Stimulated activated CD8-positive, alpha-beta memory T cell treated with anti-CD3 and anti-CD28 coated beads, Interleukin-15, amount 100 ng/mL, for 1 hour (primary cell): ENCODE results near the gene LRRC8C.

Experiments
- DNase-seq: peaks from one replicate; pipeline ENCODE4 v3.0.0-alpha.2; 2020; ENCODE audit warnings: low read depth

The LRRC8C gene

DNA sequence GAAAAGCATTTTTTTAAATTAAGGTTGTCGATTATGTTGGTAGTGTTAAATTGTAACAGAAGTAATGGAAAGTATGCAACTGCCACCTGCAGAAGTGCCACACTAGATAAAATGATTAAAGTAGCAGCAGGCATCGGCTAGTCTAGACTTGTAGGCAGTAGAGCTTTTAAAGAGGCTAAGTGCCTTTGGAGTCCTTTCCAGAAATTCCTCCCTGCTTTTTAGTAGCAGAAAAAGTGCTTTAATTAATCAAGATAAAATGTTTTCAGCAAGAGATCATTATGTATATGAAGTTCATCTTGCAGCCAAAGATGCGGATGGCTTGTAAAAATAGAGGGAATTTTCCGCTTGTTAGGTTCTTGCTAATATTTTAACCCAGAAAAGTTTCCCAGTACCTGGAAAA, 100.8 kb downstream of the LRRC8C start:
- no peak for DNase-seq

DNA sequence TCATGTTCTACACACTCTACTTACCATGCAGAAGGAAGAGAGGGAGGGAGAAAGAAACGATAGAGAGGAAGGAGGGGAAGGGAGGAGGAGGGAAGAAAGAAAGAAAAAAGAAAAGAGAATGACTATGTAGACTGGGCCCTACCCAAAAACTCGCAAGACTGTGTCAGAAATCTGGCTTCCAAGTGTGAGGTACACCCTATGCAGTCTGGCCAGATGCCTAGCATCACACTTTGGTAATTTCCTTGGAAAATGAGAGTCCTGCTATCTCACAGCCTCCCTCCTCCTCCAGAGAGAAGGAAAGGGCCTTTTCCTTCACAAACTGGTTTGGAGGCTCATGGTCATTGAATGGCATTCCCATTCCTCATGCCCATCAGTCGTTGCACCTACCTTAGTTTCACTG, 101.5 kb downstream of the LRRC8C start:
- DNase-seq = no peak

DNA sequence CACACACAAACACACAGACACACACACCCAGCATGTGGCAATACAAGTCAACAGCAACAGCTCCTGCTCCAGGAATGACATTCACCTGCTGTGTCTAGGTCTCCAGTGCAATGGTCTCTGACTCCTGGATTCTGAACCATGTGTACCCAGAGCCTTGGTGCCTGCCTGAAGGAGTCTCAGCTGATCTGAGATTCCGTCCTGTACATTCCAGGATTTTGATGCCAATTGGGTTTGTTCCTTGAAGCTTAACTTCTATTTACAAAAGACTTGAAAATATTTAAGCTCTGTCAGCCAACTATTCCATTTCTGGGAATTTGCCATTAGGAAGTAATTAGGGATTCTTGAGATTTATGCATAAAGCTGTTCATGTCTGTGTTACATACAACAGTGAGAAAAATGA, 102.6 kb downstream of the LRRC8C start:
- no peak for DNase-seq

DNA sequence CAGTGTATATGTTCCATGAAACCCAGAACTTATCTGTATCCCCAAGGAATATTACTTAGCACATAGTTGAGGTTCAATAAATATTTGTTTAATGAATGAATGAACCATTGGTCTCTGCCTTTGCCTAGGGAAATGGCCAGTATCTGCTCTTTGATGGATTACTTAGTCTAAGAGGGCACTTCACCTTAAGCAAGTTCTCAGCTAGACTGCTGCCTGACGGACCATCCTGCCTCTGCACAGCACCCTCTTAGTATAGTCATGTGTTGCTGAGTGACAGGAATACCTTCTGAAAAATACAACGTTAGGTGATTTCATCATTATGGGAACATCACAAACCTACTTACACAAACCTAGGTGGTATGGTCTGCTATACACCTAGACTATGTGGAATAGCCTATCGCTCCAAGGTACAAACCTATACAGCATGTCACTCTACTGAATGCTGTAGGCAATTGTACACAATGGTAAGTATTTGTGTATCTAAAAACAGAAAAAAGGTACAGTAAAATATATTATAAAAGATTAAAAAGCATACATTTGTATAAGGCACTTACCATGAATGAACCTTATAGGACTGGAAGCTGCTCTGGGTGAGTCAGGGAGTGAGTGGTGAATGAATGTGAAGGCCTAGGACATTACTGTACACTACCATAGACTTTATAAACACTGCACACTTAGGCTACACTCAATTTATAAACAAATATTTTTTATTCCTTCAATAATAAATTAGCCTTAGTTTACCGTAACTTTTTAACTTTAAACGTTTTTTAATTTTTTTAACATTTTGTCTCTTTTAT, 104.2 kb downstream of the LRRC8C start:
- no peak for DNase-seq

DNA sequence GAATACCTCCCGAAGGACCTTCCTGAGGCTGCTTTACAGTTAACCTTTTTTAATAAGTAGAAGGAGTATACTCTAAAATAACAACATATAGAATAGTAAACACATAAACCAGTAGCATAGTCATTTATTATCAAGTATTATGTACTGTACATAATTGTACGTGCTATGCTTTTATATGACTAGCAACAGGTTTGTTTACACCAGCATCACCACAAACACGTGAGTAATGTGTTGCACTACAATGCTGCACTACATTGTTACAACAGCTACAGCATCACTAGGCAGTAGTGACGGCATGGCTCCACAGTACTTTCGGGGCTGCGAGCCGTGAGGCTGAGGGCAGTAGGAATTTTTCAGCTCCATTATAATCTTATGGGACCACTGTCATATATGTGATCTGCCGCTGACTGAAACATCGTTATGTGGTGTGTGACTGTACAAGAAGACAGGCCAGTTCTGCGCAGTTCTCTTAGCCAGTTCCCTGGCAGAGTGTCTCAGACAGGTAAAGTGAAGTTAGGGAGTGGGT, 105.1 kb downstream of the LRRC8C start:
- DNase-seq = no peak

DNA sequence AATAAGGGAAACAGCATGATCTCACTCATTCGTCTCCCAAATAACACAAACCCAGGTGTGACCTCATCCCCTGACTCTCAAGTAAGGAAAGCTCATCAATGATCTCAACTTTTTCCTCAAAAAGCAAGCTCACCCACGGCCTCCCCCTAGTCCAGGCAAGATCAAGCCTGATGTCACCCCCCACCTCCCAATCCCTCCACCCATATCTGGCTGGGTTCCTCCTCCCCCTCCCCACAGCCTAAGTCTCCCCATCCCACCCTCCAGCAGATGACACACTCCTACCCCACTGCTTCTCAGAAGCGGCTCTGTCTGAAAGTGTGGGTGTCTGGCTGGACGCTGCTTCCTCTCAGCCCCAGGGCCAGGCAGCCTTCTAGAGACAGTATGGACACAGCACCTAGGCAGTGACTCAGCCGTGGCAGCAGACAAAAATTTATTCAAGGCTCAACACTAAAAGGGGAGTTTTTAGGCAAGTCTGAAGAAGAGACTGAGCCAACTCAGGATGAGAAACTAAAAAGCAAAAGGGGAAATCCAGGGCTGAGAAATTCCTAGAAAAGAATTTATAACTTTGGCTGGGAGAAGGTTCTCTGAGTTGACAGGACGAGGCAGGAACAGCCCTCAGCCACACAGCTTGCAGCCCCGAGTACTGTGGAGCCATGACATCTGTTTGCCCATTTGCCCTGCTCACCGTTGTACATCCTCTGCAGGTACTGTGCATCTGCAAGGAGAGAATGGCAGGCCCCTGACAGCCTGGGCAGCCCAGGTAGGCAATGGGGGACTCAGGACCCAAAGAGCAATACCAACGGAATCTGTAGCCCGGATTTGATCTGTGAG, 106.3 kb downstream of the LRRC8C start:
- DNase-seq = no peak

DNA sequence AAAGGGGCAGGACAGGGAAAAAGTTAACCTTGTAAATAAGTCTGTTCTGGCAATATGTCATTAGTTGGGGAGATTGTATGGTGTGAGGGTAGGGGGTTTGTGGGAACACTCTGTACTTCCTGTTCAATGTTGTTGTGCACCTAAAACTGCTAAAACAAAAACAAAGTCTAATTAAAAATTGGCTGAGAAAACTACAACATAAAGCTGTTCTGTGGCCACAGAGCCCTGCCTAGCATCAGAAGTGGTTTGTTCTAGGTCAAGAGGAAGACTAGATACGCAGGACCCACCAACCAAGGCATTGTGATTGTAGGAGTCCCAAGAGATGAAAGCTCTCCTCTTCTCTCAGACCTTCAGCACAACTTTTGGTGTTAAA, 106.9 kb downstream of the LRRC8C start:
- no peak for DNase-seq

DNA sequence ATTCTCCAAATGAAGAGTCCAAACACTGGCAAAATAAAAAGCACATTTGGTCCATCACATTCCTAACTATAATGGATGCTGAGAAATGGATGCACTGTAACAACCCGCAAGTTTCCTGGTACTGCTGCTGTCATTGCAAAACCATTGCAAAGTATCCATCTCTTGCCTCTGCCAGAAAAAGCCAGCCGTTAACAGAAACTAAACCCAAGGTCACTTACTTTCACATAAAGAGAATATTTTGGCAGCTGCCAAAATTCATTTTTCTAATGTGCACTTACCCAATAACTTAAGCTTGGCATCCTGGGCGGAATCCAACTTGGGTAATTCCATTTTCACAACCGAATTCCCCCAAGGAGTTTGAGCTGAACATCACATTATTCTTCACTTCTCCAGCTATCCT, 110.9 kb downstream of the LRRC8C start:
- DNase-seq = no peak

DNA sequence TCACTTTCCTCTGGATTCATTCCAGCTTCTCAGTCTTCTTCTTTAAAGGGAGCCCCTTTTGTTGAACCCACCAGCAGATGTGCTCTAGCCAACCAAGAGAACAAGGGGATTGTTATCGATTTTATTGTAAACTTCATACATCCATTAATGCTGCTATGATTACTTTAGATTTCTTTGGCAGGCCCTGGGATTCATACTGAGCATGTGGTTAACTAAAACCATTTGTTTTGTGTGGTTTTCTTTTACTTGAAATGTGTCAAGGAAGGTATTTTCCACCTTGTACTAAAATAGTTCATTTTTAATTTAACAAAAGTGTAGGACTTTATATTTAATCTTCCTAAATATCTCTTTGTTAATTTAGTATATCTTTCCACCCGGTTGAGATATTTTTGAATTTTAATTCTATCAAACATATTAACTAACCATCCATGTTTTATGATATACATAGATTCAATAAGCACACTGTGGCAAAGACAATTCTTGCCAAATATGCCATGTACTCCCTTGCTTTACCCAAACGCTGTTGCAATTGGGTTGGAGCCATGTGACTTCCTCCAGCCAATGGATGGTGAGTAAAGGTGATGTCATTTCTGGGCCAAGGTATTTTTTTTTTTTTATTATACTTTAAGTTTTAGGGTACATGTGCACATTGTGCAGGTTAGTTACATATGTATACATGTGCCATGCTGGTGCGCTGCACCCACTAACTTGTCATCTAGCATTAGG, 113.7 kb downstream of the LRRC8C start:
- DNase-seq = no peak

DNA sequence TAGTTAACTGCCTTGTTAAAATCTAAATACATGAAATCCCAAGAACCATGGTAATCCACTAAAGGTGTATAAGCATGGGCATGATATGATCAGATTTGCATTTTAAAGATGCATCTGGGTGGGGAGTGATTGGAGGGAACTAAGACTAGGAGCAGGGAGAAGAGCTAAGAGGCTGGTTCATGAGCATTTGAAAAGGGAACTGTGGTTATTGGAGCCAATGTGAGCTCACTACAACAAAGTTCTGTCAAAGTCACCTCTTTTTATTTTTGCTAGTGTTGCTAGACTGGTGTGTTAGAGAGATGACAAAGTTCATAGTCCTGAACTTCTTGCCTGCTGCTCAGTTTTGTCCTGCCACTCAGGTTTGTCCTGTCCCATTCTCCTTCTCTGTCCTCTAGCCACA, 120.8 kb downstream of the LRRC8C start:
- no peak for DNase-seq

DNA sequence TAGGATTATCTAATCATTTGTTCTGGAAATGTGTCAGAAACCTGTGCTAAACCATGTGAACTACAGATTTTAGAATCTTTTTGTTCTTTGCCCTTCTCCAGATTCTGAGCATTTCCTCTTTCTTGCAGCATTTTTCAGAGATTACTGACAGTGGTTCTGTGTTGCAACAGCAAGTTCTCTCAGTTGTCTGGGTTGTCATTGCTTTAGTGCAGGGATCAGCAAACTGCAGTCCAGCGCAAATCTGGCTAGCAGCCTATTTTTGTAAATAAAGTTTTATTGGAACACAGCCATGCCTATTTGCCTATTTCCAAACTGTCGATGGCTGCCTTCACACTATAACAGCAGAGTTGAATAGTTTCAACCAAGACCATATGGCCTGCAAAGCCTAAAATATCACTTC, 121.6 kb downstream of the LRRC8C start:
- DNase-seq = no peak

DNA sequence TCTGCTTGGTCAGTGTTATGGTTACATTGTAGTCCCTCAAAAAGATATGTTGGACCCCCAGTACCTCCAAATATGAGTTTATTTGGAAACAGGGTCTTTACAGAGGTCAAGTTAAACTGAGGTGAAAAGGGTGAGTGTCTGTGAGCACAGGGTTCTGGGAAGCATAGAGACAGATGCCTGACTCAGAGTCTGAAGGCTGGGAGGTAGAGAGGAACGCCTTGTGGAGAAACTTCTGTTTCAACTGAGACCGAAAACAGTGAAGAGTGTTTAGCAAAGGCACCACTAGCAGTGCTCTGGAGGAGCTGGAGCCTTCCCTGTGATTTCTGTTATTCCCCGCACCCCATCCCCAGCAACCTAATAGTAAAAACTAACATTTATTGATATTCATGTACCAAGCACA, 122.7 kb downstream of the LRRC8C start:
- DNase-seq = no peak

DNA sequence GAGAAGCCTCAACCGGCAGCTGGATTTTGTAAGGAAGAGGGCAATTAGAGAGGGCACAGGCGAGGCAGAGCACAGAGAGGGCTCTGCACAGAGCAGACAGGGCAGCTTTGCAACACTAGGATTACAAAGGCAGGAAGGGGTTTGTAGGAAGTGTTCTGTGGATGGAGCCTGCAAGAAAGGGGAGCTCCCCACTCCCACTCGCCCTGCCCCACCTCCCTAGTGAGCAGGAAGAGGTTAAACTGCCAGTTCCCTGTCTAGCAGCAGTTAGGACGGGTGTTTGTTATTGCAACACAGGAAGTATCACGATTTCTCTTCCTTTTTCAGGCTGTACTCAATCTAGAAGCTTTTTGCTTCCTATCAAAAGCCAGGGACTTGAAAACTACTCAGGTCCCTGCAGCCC, 124.6 kb downstream of the LRRC8C start:
- DNase-seq = no peak

DNA sequence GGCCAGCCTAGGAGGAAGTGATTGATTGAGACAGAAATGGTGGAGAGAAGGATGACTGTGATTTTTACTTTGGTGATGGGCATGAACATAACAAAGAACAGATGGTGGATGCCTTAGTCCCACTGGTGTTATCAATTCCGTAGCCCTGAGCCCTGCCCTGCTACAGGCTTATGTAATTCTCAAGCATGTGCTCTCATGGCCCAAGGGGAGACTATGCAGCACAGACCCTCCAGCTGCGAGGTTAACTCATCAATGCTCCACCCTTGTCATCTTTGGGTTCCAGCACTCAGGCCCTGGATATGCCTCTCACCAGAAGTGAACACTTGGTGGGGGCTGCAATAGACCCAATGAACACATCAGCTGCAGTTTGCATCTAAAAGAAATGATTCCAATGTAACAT, 125.2 kb downstream of the LRRC8C start:
- no peak for DNase-seq

DNA sequence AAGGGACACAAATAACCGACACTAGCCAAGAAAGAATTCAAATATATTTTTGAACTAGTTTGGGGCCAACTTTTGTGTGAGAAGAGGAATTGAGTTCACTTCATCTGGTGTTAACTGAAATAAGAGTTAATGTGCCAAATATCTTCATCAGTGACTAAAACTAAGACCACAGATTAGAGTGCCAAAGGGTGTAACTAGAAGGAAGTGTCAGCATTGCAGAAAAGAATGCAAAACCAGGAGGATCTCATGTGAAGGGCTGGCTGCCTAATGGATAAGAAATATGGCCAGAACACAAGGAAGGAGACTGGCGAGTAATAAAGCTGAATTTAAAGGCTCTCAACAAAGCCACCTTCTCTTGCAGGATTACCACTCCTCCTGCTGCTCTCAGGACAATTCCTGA, 126.1 kb downstream of the LRRC8C start:
- DNase-seq = no peak

DNA sequence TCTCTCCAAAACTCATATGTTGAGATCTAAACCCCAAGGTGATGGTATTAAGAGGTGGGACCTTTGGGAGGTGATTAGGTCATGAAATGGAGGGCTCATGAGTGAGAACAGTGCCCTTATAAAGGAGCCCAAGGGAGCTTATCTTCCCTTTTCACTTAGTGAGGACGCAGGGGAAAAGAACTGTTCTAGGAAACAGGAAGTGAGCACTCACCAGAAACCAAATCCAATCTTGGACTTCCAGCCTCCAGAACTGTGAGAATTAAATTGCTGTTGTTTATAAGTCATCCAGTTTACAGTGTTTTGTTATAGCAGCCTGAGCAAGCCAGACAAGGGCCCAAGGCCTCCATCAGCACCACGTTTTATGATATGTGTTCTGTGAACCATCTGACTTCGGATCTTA, 127.6 kb downstream of the LRRC8C start:
- no peak for DNase-seq

DNA sequence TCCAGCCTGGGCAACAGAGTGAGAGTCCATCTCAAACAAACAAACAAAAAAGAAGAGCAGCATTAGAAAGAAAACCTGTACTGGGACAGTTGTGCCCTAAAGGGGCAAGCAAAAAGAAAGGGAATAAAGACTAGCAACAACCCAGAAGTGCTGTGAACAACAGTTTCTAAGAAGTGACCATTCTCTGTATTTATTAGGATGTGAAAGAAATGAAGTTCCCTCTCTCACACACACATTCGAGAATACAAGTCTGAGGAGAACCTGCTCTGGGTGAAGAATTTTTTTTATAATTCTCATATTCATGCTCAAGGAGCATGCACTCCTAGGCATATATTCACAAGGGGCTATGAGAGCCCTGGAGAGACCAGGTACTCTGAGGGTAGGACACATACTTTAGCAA, 128.4 kb downstream of the LRRC8C start:
- DNase-seq = no peak

DNA sequence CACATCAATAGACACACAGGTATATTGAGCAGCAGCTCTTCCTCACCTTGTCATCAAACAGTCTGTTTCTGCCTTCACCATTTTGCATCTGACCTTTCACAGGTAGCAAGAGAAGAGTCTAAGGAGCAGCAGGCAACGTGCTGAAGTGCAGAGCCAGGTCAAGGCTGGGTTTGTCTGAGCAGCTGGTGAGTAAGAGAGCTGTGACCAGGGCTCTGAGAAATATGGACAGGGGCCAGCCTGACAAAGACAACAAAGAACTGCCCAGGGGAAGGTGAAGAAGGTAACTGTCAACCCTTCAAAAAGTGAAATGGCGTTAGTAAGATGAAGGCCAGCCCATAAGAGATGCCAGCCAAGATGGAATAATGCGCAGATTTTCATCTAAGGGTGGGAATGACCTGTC, 129.0 kb downstream of the LRRC8C start:
- no peak for DNase-seq

DNA sequence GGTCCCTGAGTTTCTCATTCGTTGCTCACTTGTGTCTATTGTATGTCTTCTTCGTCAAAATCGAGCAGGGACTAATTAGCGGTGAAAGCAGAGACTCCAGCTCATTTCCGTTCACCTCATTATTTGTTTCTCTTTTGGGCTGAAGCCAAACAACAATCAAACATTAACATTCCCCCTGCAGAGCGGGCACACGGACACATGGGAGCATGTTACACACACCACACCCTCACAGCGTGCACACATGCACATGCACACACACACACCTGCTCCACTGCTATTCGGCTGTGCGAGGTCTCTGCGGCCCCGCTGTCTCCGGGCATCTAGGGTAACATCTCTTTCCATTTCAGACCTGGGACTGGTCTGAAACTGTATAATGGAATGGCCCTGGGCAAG, 129.5 kb downstream of the LRRC8C start:
- no peak for DNase-seq

DNA sequence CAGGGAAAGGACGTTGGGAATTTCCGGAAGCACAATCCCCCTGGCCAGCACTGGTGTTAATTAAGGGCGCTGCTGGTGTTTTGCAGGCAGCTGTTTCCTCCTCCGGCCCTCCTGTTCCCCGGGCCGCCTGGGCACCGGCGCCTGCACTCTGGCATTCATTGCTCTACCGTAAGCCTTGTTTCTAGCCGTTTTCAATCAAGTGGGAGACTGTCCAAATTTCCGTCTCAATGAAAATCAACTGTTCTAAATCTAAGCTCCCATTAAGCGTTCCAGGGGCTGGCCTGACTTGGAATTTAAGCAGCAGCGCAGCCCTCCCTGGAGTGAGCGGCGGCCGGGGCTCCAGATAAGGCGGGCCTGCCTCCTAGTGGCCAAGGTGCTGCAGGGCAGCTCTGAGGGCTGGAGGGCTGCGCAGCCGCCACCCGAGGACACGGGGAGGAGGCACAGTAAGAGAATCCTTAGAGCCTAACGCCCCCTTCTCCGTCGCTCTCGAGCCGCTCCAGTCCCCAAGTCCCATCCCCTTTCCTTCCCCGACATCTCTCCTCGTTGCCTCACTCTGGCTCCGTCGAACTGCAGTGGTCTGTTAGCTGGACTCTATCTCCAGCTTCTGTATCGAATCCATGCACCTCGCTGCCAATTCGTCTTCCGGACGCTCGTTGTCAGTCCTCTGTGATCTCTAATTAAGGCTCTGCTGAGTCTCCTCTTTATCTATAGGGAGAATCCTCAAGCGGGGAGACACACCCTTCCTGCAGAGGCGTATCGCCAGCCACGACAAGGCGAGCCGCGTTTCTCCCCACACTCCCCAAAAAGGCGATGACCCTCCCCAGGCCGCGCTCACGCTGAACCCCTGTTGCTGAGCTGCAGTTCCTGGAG, 130.1 kb downstream of the LRRC8C start:
- peak; percentile 77 for DNase-seq

DNA sequence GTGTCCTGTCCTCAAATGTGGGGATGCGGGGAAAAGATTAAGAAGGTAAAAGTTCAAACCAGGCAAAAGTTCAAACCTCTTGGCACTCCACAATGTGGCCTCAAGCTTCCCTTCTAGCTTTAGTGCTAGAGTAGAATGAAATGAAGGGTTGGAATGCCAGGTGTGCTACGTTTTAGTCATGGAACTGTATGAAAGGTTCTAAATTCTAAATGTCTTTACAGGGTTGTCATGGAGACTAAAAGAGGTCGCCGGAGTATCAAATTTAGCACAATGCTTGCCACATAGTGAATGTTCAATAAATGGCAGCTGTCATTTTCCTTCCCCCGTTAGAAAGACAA, 130.7 kb downstream of the LRRC8C start:
- DNase-seq = no peak

DNA sequence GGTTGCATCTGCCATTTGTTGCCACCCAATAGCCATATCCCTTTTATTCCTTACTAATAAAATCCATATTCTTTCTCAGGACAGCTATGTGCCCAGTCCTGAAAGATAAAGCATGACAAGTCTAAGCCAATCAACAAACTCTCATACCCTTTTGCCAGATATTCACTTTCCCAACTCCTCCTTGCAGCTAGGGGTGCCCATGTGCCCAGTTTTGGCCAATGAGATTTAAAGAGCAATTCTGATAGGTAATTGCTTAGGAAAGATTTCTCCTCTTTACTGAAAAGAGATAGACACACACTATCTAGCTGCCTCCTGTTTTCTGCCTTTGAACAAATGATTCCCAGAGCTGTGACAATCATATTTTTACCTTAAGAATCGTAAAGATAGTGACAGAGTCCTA, 132.9 kb downstream of the LRRC8C start:
- no peak for DNase-seq
